Measurements from ENCODE around the gene SLC45A3.

- no peak for TF ChIP-seq POLR2A (IDR thresholded peaks at IDR 0.05)
- no peak for TF ChIP-seq CTCF (IDR thresholded peaks at IDR 0.05)
Measured at GRCh38 chr1:205699416-205699815, 19.1 kb upstream of the SLC45A3 start.
